ENCODE results near the gene FAM184A. TPM values are rescaled to one million over a fixed set of nuclear protein-coding genes. Genes with fewer than 3 reads are reported as not detected.

FAM184A gene
- total RNA-seq, 2 experiments from 2014 or later, result not detected

DNA sequence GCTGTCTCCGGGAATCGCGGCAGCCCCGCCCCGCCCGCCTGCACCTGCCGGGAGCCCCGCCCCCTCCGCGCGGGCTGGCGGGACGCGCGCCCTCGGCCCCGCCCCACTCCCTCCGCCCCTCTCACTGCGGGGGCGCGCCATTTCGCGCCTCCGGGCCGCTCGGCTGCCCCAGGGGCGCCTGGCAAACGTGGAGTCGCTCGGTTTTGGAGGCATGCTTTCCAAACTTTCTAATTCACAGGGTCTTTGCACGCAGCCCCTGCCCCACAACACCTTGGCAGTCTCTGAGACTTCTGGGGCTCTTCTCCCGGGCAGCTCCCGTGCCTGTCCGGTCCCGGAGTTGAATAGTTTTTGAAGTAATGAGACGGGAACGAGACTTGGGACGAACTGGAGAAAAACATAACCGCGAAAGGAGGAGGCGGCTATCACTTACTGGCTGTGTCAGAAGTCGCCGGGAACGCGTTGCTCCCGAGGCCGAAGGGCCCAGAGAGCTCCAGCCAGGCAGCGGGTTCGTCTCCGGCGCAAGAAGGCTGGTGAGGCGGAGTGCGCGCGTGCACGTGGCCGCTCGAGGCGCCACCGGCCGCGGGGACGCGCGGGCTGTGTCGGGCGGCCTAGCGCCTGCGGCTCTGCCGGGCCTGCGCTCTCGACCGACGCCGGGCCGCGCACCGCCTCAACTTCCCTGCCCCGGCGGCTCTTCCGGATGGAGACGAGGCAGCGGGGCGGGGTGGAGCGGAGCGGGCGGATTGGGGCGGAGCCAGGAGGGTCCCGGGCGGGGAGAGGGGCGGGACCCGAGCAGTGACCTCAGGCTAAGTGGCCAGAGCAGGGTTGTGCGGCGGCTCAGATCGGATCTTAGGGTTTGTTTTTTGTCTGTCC is 143.8 kb downstream of the FAM184A start, which contains the start of gene MCM9:
Gene MCM9 (minus strand): TSS at position 699 of the 870 bp plus-strand sequence. CDS start 3,436 bp downstream, outside the sequence.
- Histone ChIP-seq H3K9me3 (ENCODE audit: low read length) (no peaks in the 10 kb centered on the region), H2AFZ (ENCODE audit: low read length) (peak within 1 kb of the TSS; percentile 97), H3K4me2 (ENCODE audit: low read length) (peak within 1 kb of the TSS; percentile 93), H4K20me1 (ENCODE audit: insufficient read depth, low read length) (peaks cover 10% of the 10 kb centered on the region; the same call in 1 of the 2 replicates), H3K4me1 (ENCODE audit: insufficient read depth, low read length, poor library complexity, severe bottlenecking) (peaks cover 10% of the 10 kb centered on the region), H3K79me2 (ENCODE audit: insufficient read depth, low read depth, low read length) (peaks cover 18% of the 10 kb centered on the region; the same call in 1 of the 2 replicates), H3K9me2 (ENCODE audit: insufficient read depth, low read length) (no peaks in the 10 kb centered on the region), H3K4me3 (ENCODE audit: low read depth, low read length, poor library complexity, severe bottlenecking) (peak within 1 kb of the TSS; percentile 86), H3K36me3 (ENCODE audit: insufficient read depth, low read length) (peaks cover 28% of the 10 kb centered on the region), H3K27ac (ENCODE audit: low read depth, low read length, poor library complexity, severe bottlenecking) (peak within 1 kb of the TSS; percentile 78)
- CTCF ChIA-PET (ENCODE audit: unreplicated experiment), result no interaction called here
- POLR2A ChIA-PET, result interaction anchor here (0.6 to 1.5 kb wide), 10 partner anchors 10 to 1075 kb away, joined by 3 to 6 read pairs (median 3); partner anchors contain the start of gene ASF1A
- peak; percentile 95 for DNase-seq (ENCODE audit: low spot score)
- no peak for TF ChIP-seq EZH2phosphoT487 (IDR thresholded peaks at IDR 0.05; ENCODE audit: borderline replicate concordance, low read depth, low read length)
- TF ChIP-seq, protein P1, sequence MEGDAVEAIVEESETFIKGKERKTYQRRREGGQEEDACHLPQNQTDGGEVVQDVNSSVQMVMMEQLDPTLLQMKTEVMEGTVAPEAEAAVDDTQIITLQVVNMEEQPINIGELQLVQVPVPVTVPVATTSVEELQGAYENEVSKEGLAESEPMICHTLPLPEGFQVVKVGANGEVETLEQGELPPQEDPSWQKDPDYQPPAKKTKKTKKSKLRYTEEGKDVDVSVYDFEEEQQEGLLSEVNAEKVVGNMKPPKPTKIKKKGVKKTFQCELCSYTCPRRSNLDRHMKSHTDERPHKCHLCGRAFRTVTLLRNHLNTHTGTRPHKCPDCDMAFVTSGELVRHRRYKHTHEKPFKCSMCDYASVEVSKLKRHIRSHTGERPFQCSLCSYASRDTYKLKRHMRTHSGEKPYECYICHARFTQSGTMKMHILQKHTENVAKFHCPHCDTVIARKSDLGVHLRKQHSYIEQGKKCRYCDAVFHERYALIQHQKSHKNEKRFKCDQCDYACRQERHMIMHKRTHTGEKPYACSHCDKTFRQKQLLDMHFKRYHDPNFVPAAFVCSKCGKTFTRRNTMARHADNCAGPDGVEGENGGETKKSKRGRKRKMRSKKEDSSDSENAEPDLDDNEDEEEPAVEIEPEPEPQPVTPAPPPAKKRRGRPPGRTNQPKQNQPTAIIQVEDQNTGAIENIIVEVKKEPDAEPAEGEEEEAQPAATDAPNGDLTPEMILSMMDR (conservative IDR thresholded peaks at IDR 0.05; ENCODE audit: low read length), result no peak
- BruUV-seq (replicated peaks), result no TSS peak
- intact Hi-C loops (cut with micrococcal nuclease; ENCODE audit: unreplicated experiment), result loop anchor here (1.0 kb wide), 1 partner anchor 40 kb away; the partner anchor contains the start of gene ASF1A

DNA sequence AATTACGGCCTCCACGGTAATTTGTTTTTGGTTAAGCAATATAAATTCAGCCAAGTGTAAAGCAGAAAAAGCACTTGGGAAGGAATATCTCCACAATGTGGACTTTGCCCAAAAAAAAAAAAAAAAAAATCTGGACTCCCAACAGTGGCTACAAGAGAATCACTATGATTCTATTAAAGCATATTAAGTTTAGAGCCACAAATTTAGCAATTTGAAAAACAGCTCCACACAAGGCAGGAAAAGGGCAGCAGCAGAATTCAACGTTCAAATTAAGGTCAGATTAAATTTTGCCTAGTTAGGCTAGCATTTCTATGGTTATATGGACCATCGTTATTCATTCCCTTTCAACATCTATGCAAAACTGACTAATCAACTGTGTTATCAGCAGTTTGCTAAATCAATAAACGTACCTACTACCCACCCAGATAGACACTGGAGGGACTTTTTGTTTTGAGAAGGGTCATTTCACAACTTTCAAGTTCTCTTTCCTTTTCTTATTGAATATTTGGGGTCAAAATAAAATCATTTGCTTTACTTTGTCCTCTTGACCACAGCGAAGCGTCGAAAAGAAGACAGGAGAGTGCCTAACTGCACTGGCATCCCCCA is 144.5 kb downstream of the FAM184A start:
- Histone ChIP-seq H3K36me3 (ENCODE audit: insufficient read depth, low read length) (peaks cover 35% of the 10 kb centered on the region), H2AFZ (ENCODE audit: low read length) (peak overlapping the region; percentile 43; the same call in 1 of the 2 replicates), H3K4me3 (ENCODE audit: low read depth, low read length, poor library complexity, severe bottlenecking) (peak overlapping the region; percentile 86), H3K9me2 (ENCODE audit: insufficient read depth, low read length) (no peaks in the 10 kb centered on the region), H3K9me3 (ENCODE audit: low read length) (no peaks in the 10 kb centered on the region), H3K4me2 (ENCODE audit: low read length) (peak overlapping the region; percentile 93), H4K20me1 (ENCODE audit: insufficient read depth, low read length) (peaks cover 10% of the 10 kb centered on the region; the same call in 1 of the 2 replicates), H3K4me1 (ENCODE audit: insufficient read depth, low read length, poor library complexity, severe bottlenecking) (peaks cover 10% of the 10 kb centered on the region), H3K79me2 (ENCODE audit: insufficient read depth, low read depth, low read length) (peaks cover 18% of the 10 kb centered on the region; the same call in 1 of the 2 replicates), H3K27ac (ENCODE audit: low read depth, low read length, poor library complexity, severe bottlenecking) (no peak overlapping the region)
- TF ChIP-seq, protein P1 (conservative IDR thresholded peaks at IDR 0.05; ENCODE audit: low read length), result no peak
- no peak for TF ChIP-seq EZH2phosphoT487 (IDR thresholded peaks at IDR 0.05; ENCODE audit: borderline replicate concordance, low read depth, low read length)
- CTCF ChIA-PET (ENCODE audit: unreplicated experiment), result no interaction called here
- DNase-seq (ENCODE audit: low spot score), result no peak
- TSS peak; percentile 70 for BruUV-seq (replicated peaks)
- POLR2A ChIA-PET, result interaction anchor here (0.6 to 1.5 kb wide), 4 partner anchors 11 to 58 kb away, joined by 3 read pairs; no protein-coding TSS in a partner anchor
- intact Hi-C loops (cut with micrococcal nuclease; ENCODE audit: unreplicated experiment), result loop anchor here (1.0 kb wide), 1 partner anchor 40 kb away; the partner anchor contains the start of gene ASF1A

Data from OCI-LY7 (cell line).